Astrocyte (in vitro differentiated cells and primary cell): Measurements from ENCODE around the gene LRRC8D. TPM values are rescaled to one million over a fixed set of nuclear protein-coding genes. Genes with fewer than 3 reads are reported as not detected.
"Not testable (repeated sequence)": the region's sequence is repeated elsewhere in the genome, so short reads cannot be mapped to it uniquely, and the experiment has no call there.

ENCODE experiments used
- DNase-seq: peaks from one replicate; pipeline ENCODE4 v3.0.0-alpha.2; 2010; ENCODE audit warnings: low read depth
- FAIRE-seq: peaks from 2 replicates; lab custom pipeline; 2011; peaks lifted over from hg19 to GRCh38; lab: Jason Lieb, UNC
- H2AFZ ChIP-seq: 2 replicates; pipeline ENCODE4 v1.6.0; 2012; ENCODE audit warnings: low read depth, low read length, inconsistent platforms
- H3K27ac ChIP-seq: 2 replicates; pipeline ENCODE4 v1.5.1; 2011; ENCODE audit warnings: low read depth, low read length, inconsistent platforms
- H3K27me3 ChIP-seq: 2 replicates; pipeline ENCODE4 v1.6.0; 2011; ENCODE audit warnings: low read length, inconsistent platforms; ENCODE audit not compliant: insufficient read depth
- H3K36me3 ChIP-seq: 2 replicates; pipeline ENCODE4 v1.5.1; 2011; ENCODE audit warnings: low read length, inconsistent platforms; ENCODE audit not compliant: insufficient read depth
- H3K4me1 ChIP-seq: 2 replicates; pipeline ENCODE4 v1.5.1; 2011; ENCODE audit warnings: low read length, inconsistent platforms; ENCODE audit not compliant: insufficient read depth
- H3K4me2 ChIP-seq: 2 replicates; pipeline ENCODE4 v1.6.0; 2012; ENCODE audit warnings: low read length, inconsistent platforms
- H3K4me3 ChIP-seq: 2 replicates; pipeline ENCODE4 v1.5.1; 2011; ENCODE audit warnings: low read depth, mild to moderate bottlenecking, low read length, inconsistent platforms; ENCODE audit not compliant: insufficient read depth
- H3K79me2 ChIP-seq: 2 replicates; pipeline ENCODE4 v1.6.0; 2012; ENCODE audit warnings: mild to moderate bottlenecking, low read length, inconsistent platforms; ENCODE audit not compliant: insufficient read depth
- H3K9ac ChIP-seq: 2 replicates; pipeline ENCODE4 v1.6.0; 2012; ENCODE audit warnings: mild to moderate bottlenecking, low read length, inconsistent platforms
- H3K9me3 ChIP-seq: 2 replicates; pipeline ENCODE4 v1.5.1; 2012; ENCODE audit warnings: low read depth, mild to moderate bottlenecking, low read length, inconsistent platforms; ENCODE audit not compliant: insufficient read depth
- H4K20me1 ChIP-seq: 2 replicates; pipeline ENCODE4 v1.6.0; 2012; ENCODE audit warnings: low read length, inconsistent platforms; ENCODE audit not compliant: insufficient read depth
- H3K27ac Mint-ChIP-seq: one replicate; pipeline ENCODE4 v1.8.0; 2021; ENCODE audit warnings: mild to moderate bottlenecking, mixed read lengths; ENCODE audit not compliant: unreplicated experiment
- H3K27me3 Mint-ChIP-seq: one replicate; pipeline ENCODE4 v1.8.0; 2021; ENCODE audit warnings: low read depth, mixed read lengths; ENCODE audit not compliant: unreplicated experiment
- H3K36me3 Mint-ChIP-seq: one replicate; pipeline ENCODE4 v1.8.0; 2021; ENCODE audit warnings: low read depth, mixed read lengths; ENCODE audit not compliant: unreplicated experiment
- H3K4me1 Mint-ChIP-seq: one replicate; pipeline ENCODE4 v1.8.0; 2021; ENCODE audit warnings: low read depth, mixed read lengths; ENCODE audit not compliant: unreplicated experiment
- H3K4me3 Mint-ChIP-seq: one replicate; pipeline ENCODE4 v1.8.0; 2021; ENCODE audit warnings: mild to moderate bottlenecking, moderate library complexity, mixed read lengths; ENCODE audit not compliant: unreplicated experiment
- H3K9me3 Mint-ChIP-seq: one replicate; pipeline ENCODE4 v1.8.0; 2021; ENCODE audit warnings: mild to moderate bottlenecking, mixed read lengths; ENCODE audit not compliant: unreplicated experiment
- EZH2 ChIP-seq: IDR thresholded peaks from 2 replicates; pipeline ENCODE4 v1.6.1; 2012; ENCODE audit warnings: mild to moderate bottlenecking, low read length, inconsistent platforms; ENCODE audit not compliant: insufficient read depth
- total RNA-seq: library from RNA; stranded (reverse); gene quantifications from 2 replicates; pipeline ENCODE4 v1.2.1, GENCODE V29; 2021
- TF ChIP-seq, protein P1 (sequence below): IDR thresholded peaks from 2 replicates; pipeline ENCODE4 v1.5.1; 2011; ENCODE audit warnings: low read depth, mild to moderate bottlenecking, inconsistent platforms, low read length, moderate library complexity; ENCODE audit not compliant: insufficient read depth

Gene LRRC8D
- total RNA-seq, 1 donor from 2014 or later: 36.9 TPM

- Mint-ChIP-seq H3K9me3 (no peaks in the 10 kb centered on the region), H3K27ac (no peak overlapping the region), H3K27me3 (no peaks in the 10 kb centered on the region), H3K36me3 (no peaks in the 10 kb centered on the region), H3K4me3 (no peak overlapping the region), H3K4me1 (peaks cover 2% of the 10 kb centered on the region)
- peaks cover 3% of the 10 kb centered on the region for H3K4me1 ChIP-seq
- no peaks in the 10 kb centered on the region for H3K9me3 ChIP-seq
- H3K27me3 ChIP-seq: no peaks in the 10 kb centered on the region
- no peak overlapping the region for H3K4me3 ChIP-seq
- H2AFZ ChIP-seq: no peak overlapping the region
- H3K27ac ChIP-seq: no peak overlapping the region
- no peaks in the 10 kb centered on the region for H3K79me2 ChIP-seq
- DNase-seq (no peak), FAIRE-seq (no peak)
- no peak overlapping the region for H3K9ac ChIP-seq
- H3K4me2 ChIP-seq: no peak overlapping the region
- no peak for TF ChIP-seq EZH2
- TF ChIP-seq, protein P1, sequence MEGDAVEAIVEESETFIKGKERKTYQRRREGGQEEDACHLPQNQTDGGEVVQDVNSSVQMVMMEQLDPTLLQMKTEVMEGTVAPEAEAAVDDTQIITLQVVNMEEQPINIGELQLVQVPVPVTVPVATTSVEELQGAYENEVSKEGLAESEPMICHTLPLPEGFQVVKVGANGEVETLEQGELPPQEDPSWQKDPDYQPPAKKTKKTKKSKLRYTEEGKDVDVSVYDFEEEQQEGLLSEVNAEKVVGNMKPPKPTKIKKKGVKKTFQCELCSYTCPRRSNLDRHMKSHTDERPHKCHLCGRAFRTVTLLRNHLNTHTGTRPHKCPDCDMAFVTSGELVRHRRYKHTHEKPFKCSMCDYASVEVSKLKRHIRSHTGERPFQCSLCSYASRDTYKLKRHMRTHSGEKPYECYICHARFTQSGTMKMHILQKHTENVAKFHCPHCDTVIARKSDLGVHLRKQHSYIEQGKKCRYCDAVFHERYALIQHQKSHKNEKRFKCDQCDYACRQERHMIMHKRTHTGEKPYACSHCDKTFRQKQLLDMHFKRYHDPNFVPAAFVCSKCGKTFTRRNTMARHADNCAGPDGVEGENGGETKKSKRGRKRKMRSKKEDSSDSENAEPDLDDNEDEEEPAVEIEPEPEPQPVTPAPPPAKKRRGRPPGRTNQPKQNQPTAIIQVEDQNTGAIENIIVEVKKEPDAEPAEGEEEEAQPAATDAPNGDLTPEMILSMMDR: no peak
- no peaks in the 10 kb centered on the region for H4K20me1 ChIP-seq
- no peaks in the 10 kb centered on the region for H3K36me3 ChIP-seq
Measured at GRCh38 chr1:89980605-89981004, 159.8 kb downstream of the LRRC8D start.

- not testable (repeated sequence) for H3K4me1 ChIP-seq, H3K4me2 ChIP-seq, H4K20me1 ChIP-seq, H3K4me1 Mint-ChIP-seq, H3K27ac ChIP-seq, H3K9ac ChIP-seq, H3K4me3 Mint-ChIP-seq, H3K27ac Mint-ChIP-seq, H3K4me3 ChIP-seq, H3K36me3 Mint-ChIP-seq, H3K79me2 ChIP-seq, H3K9me3 ChIP-seq, FAIRE-seq, DNase-seq, H3K36me3 ChIP-seq, H3K9me3 Mint-ChIP-seq, H2AFZ ChIP-seq, H3K27me3 Mint-ChIP-seq, H3K27me3 ChIP-seq
Measured at GRCh38 chr1:89982846-89983245, 162.0 kb downstream of the LRRC8D start.

DNA sequence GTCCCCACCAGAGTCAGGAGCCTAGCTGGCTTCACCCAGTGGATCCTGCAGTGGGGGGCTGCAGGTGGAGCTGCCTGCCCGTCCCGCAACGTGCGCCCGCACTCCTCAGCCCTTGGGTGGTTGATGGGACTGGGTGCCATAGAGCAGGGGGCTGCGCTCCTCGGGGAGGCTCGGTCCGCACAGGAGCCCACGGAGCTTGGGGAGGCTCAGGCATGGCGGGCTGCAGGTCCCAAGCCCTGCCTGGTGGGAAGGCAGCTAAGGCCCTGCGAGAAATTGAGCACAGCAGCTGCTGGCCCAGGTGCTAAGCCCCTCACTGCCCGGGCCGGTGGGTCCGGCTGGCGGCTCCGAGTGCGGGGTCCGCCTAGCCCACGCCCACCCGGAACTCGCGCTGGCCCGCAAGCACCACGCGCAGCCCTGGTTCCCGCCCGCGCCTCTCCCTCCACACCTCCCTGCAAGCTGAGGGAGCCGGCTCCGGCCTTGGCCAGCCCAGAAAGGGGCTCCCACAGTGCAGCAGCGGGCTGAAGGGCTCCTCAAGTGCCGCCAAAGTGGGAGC is 163.8 kb downstream of the LRRC8D start:
- not testable (repeated sequence) for DNase-seq

More for the DNA sequence above, 163.8 kb downstream of the LRRC8D start:
- H3K4me1 ChIP-seq, H3K79me2 ChIP-seq, H3K36me3 Mint-ChIP-seq, H3K27ac ChIP-seq, H3K4me3 Mint-ChIP-seq, H4K20me1 ChIP-seq, H3K9me3 ChIP-seq, H3K36me3 ChIP-seq, H3K4me3 ChIP-seq, H3K9ac ChIP-seq, H3K4me2 ChIP-seq, FAIRE-seq, H3K4me1 Mint-ChIP-seq, H3K9me3 Mint-ChIP-seq, H3K27me3 Mint-ChIP-seq, H2AFZ ChIP-seq, H3K27ac Mint-ChIP-seq, H3K27me3 ChIP-seq: not testable (repeated sequence)
